Activated T-helper 1 cell treated with Interleukin-2 at 50 U/mL for 16 hours (primary cell): ENCODE measurements around the gene OAT.

Source experiments
- DNase-seq: peaks from one replicate; pipeline ENCODE4 v3.0.0-alpha.2; 2020; ENCODE audit warnings: low read depth

The OAT gene

GRCh38 chr10:124403548-124403947 is 15.2 kb downstream of the OAT start:
- no peak for DNase-seq

- DNase-seq: no peak
Observed at GRCh38 chr10:124402273-124402672, 16.4 kb downstream of the OAT start.

GRCh38 chr10:124401633-124402032 is 17.1 kb downstream of the OAT start:
- no peak for DNase-seq

- DNase-seq: no peak
Observed at GRCh38 chr10:124394583-124394982, 24.1 kb downstream of the OAT start.

GRCh38 chr10:124392626-124393342 is 25.9 kb downstream of the OAT start:
- DNase-seq: no peak

GRCh38 chr10:124390471-124391187 is 28.1 kb downstream of the OAT start:
- DNase-seq: no peak

GRCh38 chr10:124389613-124390361 is 28.9 kb downstream of the OAT start:
- DNase-seq: no peak

- DNase-seq: peak; percentile 90
Observed at GRCh38 chr10:124388823-124389612, 29.7 kb downstream of the OAT start.

- DNase-seq: no peak
Observed at GRCh38 chr10:124388476-124388822, 30.3 kb downstream of the OAT start.

- DNase-seq: no peak
Observed at GRCh38 chr10:124387078-124387874, 31.4 kb downstream of the OAT start.

GRCh38 chr10:124386186-124387077 is 32.3 kb downstream of the OAT start:
- no peak for DNase-seq

GRCh38 chr10:124385627-124386185 is 33.0 kb downstream of the OAT start:
- no peak for DNase-seq

GRCh38 chr10:124384591-124385190 is 34.0 kb downstream of the OAT start:
- no peak for DNase-seq

GRCh38 chr10:124384172-124384571 is 34.6 kb downstream of the OAT start:
- DNase-seq: no peak

- no peak for DNase-seq
Observed at GRCh38 chr10:124383496-124383895, 35.2 kb downstream of the OAT start.

- DNase-seq: no peak
Observed at GRCh38 chr10:124381011-124381611, 37.6 kb downstream of the OAT start.

GRCh38 chr10:124380256-124380995 is 38.3 kb downstream of the OAT start:
- no peak for DNase-seq

- no peak for DNase-seq
Observed at GRCh38 chr10:124379609-124380193, 39.0 kb downstream of the OAT start.
